Measurements from ENCODE around the gene POGLUT2.

The POGLUT2 gene

GRCh38 chr13:102769679-102770078 is 29.1 kb downstream of the POGLUT2 start:
- TF ChIP-seq, protein P1, sequence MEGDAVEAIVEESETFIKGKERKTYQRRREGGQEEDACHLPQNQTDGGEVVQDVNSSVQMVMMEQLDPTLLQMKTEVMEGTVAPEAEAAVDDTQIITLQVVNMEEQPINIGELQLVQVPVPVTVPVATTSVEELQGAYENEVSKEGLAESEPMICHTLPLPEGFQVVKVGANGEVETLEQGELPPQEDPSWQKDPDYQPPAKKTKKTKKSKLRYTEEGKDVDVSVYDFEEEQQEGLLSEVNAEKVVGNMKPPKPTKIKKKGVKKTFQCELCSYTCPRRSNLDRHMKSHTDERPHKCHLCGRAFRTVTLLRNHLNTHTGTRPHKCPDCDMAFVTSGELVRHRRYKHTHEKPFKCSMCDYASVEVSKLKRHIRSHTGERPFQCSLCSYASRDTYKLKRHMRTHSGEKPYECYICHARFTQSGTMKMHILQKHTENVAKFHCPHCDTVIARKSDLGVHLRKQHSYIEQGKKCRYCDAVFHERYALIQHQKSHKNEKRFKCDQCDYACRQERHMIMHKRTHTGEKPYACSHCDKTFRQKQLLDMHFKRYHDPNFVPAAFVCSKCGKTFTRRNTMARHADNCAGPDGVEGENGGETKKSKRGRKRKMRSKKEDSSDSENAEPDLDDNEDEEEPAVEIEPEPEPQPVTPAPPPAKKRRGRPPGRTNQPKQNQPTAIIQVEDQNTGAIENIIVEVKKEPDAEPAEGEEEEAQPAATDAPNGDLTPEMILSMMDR (IDR thresholded peaks at IDR 0.05), result no peak
- no peak overlapping the region for H3K4me3 Mint-ChIP-seq
- no peak overlapping the region for H3K27ac Mint-ChIP-seq
- peaks cover 9% of the 10 kb centered on the region for H3K9me3 Mint-ChIP-seq
- H3K27me3 Mint-ChIP-seq (ENCODE audit: low read depth, poor library complexity), result peaks cover 3% of the 10 kb centered on the region
- no peak for DNase-seq
- H3K4me1 Mint-ChIP-seq, result peaks cover 33% of the 10 kb centered on the region
- peaks cover 28% of the 10 kb centered on the region for H3K36me3 Mint-ChIP-seq (ENCODE audit: low read depth)

- H3K9me3 Mint-ChIP-seq, result peaks cover 2% of the 10 kb centered on the region
- TF ChIP-seq, protein P1 (IDR thresholded peaks at IDR 0.05), result no peak
- peaks cover 3% of the 10 kb centered on the region for H3K27me3 Mint-ChIP-seq (ENCODE audit: low read depth, poor library complexity)
- H3K4me1 Mint-ChIP-seq, result peaks cover 32% of the 10 kb centered on the region
- DNase-seq, result no peak
- peaks cover 25% of the 10 kb centered on the region for H3K36me3 Mint-ChIP-seq (ENCODE audit: low read depth)
- no peak overlapping the region for H3K27ac Mint-ChIP-seq
- no peak overlapping the region for H3K4me3 Mint-ChIP-seq
These were observed 29.9 kb downstream of the POGLUT2 start for GRCh38 chr13:102768909-102769308.

- peaks cover 3% of the 10 kb centered on the region for H3K27me3 Mint-ChIP-seq (ENCODE audit: low read depth, poor library complexity)
- no peak overlapping the region for H3K4me3 Mint-ChIP-seq
- no peak for DNase-seq
- H3K27ac Mint-ChIP-seq, result no peak overlapping the region
- H3K4me1 Mint-ChIP-seq, result no peaks in the 10 kb centered on the region
- H3K9me3 Mint-ChIP-seq, result no peaks in the 10 kb centered on the region
- TF ChIP-seq, protein P1 (IDR thresholded peaks at IDR 0.05), result no peak
- peaks cover 9% of the 10 kb centered on the region for H3K36me3 Mint-ChIP-seq (ENCODE audit: low read depth)
These were observed 35.0 kb downstream of the POGLUT2 start for GRCh38 chr13:102763741-102764140.

DNA sequence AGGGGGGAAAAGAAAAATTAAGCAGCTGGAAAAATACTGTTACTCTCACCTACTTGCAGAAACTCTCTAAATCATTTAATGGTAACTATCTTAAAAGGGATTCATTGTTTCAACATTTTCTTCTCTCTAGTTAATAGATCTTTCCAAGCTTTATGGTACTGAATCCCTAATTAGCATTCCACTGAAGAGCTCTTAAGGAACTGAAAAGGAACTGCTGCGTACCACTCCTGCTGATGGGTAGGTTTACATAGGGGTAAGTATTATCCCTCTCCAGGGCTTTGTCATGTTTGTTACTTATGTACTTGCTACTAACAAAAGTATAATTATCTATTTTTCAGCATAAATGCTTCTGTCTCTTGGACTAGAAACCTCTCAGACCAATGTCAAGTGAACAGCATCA is 37.7 kb downstream of the POGLUT2 start:
- Mint-ChIP-seq H3K4me1 (peaks cover 10% of the 10 kb centered on the region), H3K27ac (no peak overlapping the region), H3K4me3 (no peak overlapping the region), H3K9me3 (no peaks in the 10 kb centered on the region), H3K36me3 (ENCODE audit: low read depth) (no peaks in the 10 kb centered on the region), H3K27me3 (ENCODE audit: low read depth, poor library complexity) (no peaks in the 10 kb centered on the region)
- no peak for DNase-seq
- TF ChIP-seq, protein P1 (IDR thresholded peaks at IDR 0.05), result no peak

DNA sequence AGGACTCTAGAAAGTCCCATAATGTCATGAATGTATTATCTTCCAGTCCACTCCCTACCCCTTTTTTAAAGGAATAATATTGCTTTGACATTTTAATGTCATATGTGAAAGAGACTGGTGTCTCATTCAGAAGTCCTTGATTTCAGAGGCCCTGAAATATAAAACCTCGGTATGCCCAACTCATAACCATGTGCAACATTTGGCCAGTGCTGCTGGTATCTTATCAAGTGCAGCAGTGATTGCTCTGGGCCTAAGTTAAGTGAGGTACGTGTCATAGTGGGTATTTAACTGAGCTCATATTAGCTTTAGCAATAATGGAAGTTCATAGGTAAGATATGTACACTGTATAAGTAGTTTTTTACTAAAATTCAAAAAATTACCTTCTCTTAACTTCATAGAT is 39.9 kb downstream of the POGLUT2 start:
- H3K9me3 Mint-ChIP-seq, result peaks cover 3% of the 10 kb centered on the region
- no peak for DNase-seq
- no peak overlapping the region for H3K4me3 Mint-ChIP-seq
- peaks cover 3% of the 10 kb centered on the region for H3K27me3 Mint-ChIP-seq (ENCODE audit: low read depth, poor library complexity)
- TF ChIP-seq, protein P1 (IDR thresholded peaks at IDR 0.05), result no peak
- H3K27ac Mint-ChIP-seq, result no peak overlapping the region
- peaks cover 14% of the 10 kb centered on the region for H3K4me1 Mint-ChIP-seq
- no peaks in the 10 kb centered on the region for H3K36me3 Mint-ChIP-seq (ENCODE audit: low read depth)

GRCh38 chr13:102757006-102757405 is 41.8 kb downstream of the POGLUT2 start:
- no peak overlapping the region for H3K27ac Mint-ChIP-seq
- peaks cover 13% of the 10 kb centered on the region for H3K9me3 Mint-ChIP-seq
- no peak overlapping the region for H3K4me3 Mint-ChIP-seq
- H3K27me3 Mint-ChIP-seq (ENCODE audit: low read depth, poor library complexity), result peaks cover 3% of the 10 kb centered on the region
- no peak for DNase-seq
- H3K4me1 Mint-ChIP-seq, result peaks cover 14% of the 10 kb centered on the region
- no peaks in the 10 kb centered on the region for H3K36me3 Mint-ChIP-seq (ENCODE audit: low read depth)
- TF ChIP-seq, protein P1 (IDR thresholded peaks at IDR 0.05), result no peak

Data from nephron progenitor cell (in vitro differentiated cells).